GM23338 (cell line): ENCODE data around the gene USP10. TPM values are rescaled to one million over a fixed set of nuclear protein-coding genes. Genes with fewer than 3 reads are reported as not detected.
A peak's percentile ranks its signal among the peaks of the same experiment; 100 is the strongest.

Source experiments
- ATAC-seq: fragments of 200-7000 bp; cut with Tn5 transposase; 3 replicates; pipeline ENCODE4 v1.9.1; 2020
- DNase-seq: peaks from one replicate; pipeline ENCODE4 v3.0.0-alpha.2; 2015; ENCODE audit warnings: low spot score
- H2AFZ ChIP-seq: fragments of 200-600 bp; sonication (generic); 2 replicates; pipeline ENCODE4 v1.8.0; 2016; ENCODE audit warnings: antibody characterized with exemption, mild to moderate bottlenecking, moderate library complexity
- H3F3A ChIP-seq: fragments of 200-600 bp; sonication (generic); replicated peaks from 2 replicates; pipeline ENCODE4 v1.8.0; 2017; ENCODE audit warnings: antibody characterized with exemption, mixed run types, low read depth
- H3K27ac ChIP-seq: fragments of 200-600 bp; sonication (generic); 2 replicates; pipeline ENCODE4 v1.6.1; 2016; ENCODE audit warnings: low read depth
- H3K27me3 ChIP-seq: fragments of 200-600 bp; sonication (generic); 2 replicates; pipeline ENCODE4 v1.8.0; 2016; ENCODE audit warnings: mild to moderate bottlenecking, mixed run types, moderate library complexity; ENCODE audit not compliant: insufficient read depth
- H3K36me3 ChIP-seq: fragments of 200-600 bp; sonication (generic); 2 replicates; pipeline ENCODE4 v1.8.0; 2016; ENCODE audit warnings: mild to moderate bottlenecking; ENCODE audit not compliant: insufficient read depth
- H3K4me1 ChIP-seq: fragments of 200-600 bp; sonication (generic); 2 replicates; pipeline ENCODE4 v1.8.0; 2016; ENCODE audit warnings: mild to moderate bottlenecking, moderate library complexity; ENCODE audit not compliant: insufficient read depth
- H3K4me2 ChIP-seq: fragments of 200-600 bp; sonication (generic); 2 replicates; pipeline ENCODE4 v1.7.1; 2017; ENCODE audit warnings: mixed run types
- H3K4me3 ChIP-seq: fragments of 200-600 bp; sonication (generic); 2 replicates; pipeline ENCODE4 v1.6.1; 2016; ENCODE audit warnings: mixed run types
- H3K79me2 ChIP-seq: fragments of 200-600 bp; sonication (generic); replicated peaks from 2 replicates; pipeline ENCODE4 v1.8.0; 2017; ENCODE audit warnings: mild to moderate bottlenecking; ENCODE audit not compliant: insufficient read depth
- H3K9me2 ChIP-seq: fragments of 200-600 bp; sonication (generic); 2 replicates; pipeline ENCODE4 v1.8.0; 2017; ENCODE audit not compliant: insufficient read depth
- H4K20me1 ChIP-seq: fragments of 200-600 bp; sonication (generic); replicated peaks from 2 replicates; pipeline ENCODE4 v1.8.0; 2017; ENCODE audit warnings: mild to moderate bottlenecking; ENCODE audit not compliant: insufficient read depth
- H3K27ac Mint-ChIP-seq: 2 replicates; pipeline ENCODE4 v1.8.0; 2020; ENCODE audit warnings: inconsistent platforms, mild to moderate bottlenecking, moderate library complexity, mixed read lengths
- H3K27me3 Mint-ChIP-seq: 3 replicates; pipeline ENCODE4 v1.8.0; 2022; ENCODE audit warnings: low read depth, mild to moderate bottlenecking, moderate library complexity, mixed read lengths, inconsistent platforms; ENCODE audit not compliant: insufficient read depth, poor library complexity
- H3K36me3 Mint-ChIP-seq: 3 replicates; pipeline ENCODE4 v1.8.0; 2021; ENCODE audit warnings: low read depth, mild to moderate bottlenecking, inconsistent platforms, moderate library complexity, mixed read lengths
- H3K4me1 Mint-ChIP-seq: 3 replicates; pipeline ENCODE4 v1.8.0; 2020; ENCODE audit warnings: mild to moderate bottlenecking, inconsistent platforms, mixed read lengths
- H3K4me3 Mint-ChIP-seq: 3 replicates; pipeline ENCODE4 v1.8.0; 2021; ENCODE audit warnings: moderate library complexity, mild to moderate bottlenecking, inconsistent platforms, mixed read lengths
- H3K9me3 Mint-ChIP-seq: 3 replicates; pipeline ENCODE4 v1.8.0; 2020; ENCODE audit warnings: moderate library complexity, mild to moderate bottlenecking, inconsistent platforms, mixed read lengths
- ETS1 ChIP-seq: IDR thresholded peaks from 2 replicates; pipeline ENCODE4 v1.6.1; 2016; ENCODE audit warnings: antibody characterized with exemption
- EZH2phosphoT487 ChIP-seq: fragments of 200-600 bp; sonication (generic); IDR thresholded peaks from one replicate; pipeline ENCODE4 v1.8.1; 2018; ENCODE audit warnings: antibody characterized with exemption; ENCODE audit not compliant: unreplicated experiment
- NANOG ChIP-seq: IDR thresholded peaks from 2 replicates; pipeline ENCODE4 v1.6.1; 2016; ENCODE audit warnings: antibody characterized with exemption, borderline replicate concordance
- POLR2AphosphoS5 ChIP-seq: IDR thresholded peaks from 2 replicates; pipeline ENCODE4 v1.6.1; 2016; ENCODE audit warnings: antibody characterized with exemption, low read depth
- REST ChIP-seq: IDR thresholded peaks from one replicate; pipeline ENCODE4 v1.6.1; 2018; ENCODE audit warnings: antibody characterized with exemption; ENCODE audit not compliant: unreplicated experiment
- polyA plus RNA-seq: library from polyadenylated mRNA; unstranded; fragments of >200 nt; fragmentation: Nextera tagmentation; extraction: Ambion mirVana; gene quantifications from 2 replicates; pipeline ENCODE4 v1.2.1, GENCODE V29; 2016
- total RNA-seq: library from RNA; depleted of rRNA; stranded (reverse); fragments of >200 nt; shearing (Covaris generic); gene quantifications from 2 replicates; pipeline ENCODE4 v1.2.3, GENCODE V29; 2014
- TF ChIP-seq, protein P1 (sequence below), 2 experiments: fragments of 200-600 bp in 1 of 2; sonication (generic) in 1 of 2; conservative IDR thresholded peaks; 2 replicates each; pipeline versions ENCODE4 v1.5.1 to v1.6.1; 2016 to 2017; ENCODE audit warnings: antibody characterized with exemption in 2 of 2, low read depth in 2 of 2, mild to moderate bottlenecking in 2 of 2, moderate library complexity in 1 of 2
- TF ChIP-seq, protein P2 (sequence below): fragments of 250-450 bp; sonication (Bioruptor Pico); IDR thresholded peaks from 2 replicates; pipeline ENCODE4 v1.5.0; 2020; ENCODE audit warnings: mild to moderate bottlenecking, moderate library complexity

USP10 gene
- total and polyA plus RNA-seq, 2 experiments from 2014 or later = 158 to 194 TPM

DNA sequence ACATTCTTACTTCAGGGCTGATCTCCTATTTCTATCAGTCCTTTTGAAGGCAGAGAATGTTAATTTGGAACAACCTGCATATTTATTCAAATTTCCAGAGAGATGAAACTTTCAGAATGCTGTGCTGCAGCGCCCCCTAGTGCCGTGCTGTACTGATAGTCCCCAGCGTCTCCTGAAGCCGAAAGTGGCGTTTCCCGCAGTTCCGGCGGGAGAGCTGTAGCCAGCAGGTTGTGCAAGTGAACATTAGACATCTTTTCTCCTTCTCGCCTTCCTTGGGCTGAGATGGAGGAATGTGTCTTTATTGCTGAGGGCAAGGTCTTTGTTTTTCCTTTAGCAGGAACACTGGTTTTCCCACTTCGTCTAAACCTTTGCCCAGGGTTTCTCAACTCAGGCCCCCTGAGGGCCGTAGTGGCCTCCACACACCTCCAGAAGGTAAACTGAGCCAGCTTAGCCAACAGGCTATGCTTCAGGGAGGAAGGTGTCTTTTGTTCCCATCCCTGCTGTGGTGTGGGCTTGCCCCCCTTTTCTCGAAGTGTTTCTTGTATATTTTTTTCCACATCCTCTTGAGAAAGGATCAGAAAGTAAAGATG is 26.4 kb downstream of the USP10 start (continued):
- TF ChIP-seq, protein P1, sequence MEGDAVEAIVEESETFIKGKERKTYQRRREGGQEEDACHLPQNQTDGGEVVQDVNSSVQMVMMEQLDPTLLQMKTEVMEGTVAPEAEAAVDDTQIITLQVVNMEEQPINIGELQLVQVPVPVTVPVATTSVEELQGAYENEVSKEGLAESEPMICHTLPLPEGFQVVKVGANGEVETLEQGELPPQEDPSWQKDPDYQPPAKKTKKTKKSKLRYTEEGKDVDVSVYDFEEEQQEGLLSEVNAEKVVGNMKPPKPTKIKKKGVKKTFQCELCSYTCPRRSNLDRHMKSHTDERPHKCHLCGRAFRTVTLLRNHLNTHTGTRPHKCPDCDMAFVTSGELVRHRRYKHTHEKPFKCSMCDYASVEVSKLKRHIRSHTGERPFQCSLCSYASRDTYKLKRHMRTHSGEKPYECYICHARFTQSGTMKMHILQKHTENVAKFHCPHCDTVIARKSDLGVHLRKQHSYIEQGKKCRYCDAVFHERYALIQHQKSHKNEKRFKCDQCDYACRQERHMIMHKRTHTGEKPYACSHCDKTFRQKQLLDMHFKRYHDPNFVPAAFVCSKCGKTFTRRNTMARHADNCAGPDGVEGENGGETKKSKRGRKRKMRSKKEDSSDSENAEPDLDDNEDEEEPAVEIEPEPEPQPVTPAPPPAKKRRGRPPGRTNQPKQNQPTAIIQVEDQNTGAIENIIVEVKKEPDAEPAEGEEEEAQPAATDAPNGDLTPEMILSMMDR (conservative IDR thresholded peaks at IDR 0.05; ENCODE audit: low read depth in 2 of 2) = peak; percentile 90 to 100
- no peak for TF ChIP-seq NANOG
- TF ChIP-seq ETS1 = no peak

DNA sequence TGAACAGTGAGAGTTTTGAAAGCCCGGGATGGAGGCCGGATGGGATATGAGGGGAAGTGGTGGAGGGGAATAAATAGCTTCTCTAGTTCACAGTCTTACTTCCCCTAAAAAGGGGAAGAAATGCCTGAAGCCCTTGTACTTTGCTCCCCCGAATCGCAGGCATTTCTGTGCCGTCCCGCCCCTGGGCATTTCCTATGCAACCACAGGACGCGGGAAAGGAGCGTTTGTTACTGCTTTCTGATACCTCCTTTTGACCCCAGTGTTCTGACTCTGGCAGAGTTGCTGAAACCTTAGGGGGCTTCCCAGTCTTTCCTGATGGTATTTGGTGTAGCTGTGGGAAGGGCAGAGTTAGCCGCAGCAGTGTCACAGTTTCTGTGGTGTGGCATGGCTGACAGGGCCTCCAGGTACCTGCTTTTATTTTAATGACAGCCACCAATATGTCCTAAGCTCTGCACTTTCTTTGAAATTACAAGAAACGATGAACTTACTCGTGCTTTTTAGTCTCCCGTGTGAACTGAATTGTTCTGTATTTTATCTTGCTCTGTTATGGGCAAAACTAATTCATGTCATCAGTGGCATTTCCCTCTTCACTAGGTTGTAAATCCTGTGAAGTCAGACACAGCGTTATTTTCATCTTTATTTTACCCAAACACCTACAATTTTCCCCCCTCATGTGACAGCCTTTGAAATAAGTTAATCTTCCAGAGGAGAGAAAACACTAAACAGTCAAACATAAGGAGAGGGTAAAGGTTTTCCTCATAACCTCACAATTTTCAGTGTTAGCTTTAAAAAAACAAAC is 27.1 kb downstream of the USP10 start:
- peak overlapping the region; percentile 11; the same call in 1 of the 2 replicates for H3K4me3 ChIP-seq
- H3K4me2 ChIP-seq = peak overlapping the region; percentile 52
- H3K4me1 Mint-ChIP-seq = peaks cover 87% of the 10 kb centered on the region
- no peaks in the 10 kb centered on the region for H3K9me2 ChIP-seq
- no peaks in the 10 kb centered on the region for H3K9me3 Mint-ChIP-seq
- peaks cover 100% of the 10 kb centered on the region for H3K79me2 ChIP-seq
- H3K36me3 Mint-ChIP-seq = peaks cover 6% of the 10 kb centered on the region; the same call in 2 of the 3 replicates
- no peaks in the 10 kb centered on the region for H3K36me3 ChIP-seq
- H3K27ac Mint-ChIP-seq = no peak overlapping the region; the same call in 1 of the 2 replicates
- H4K20me1 ChIP-seq = peaks cover 57% of the 10 kb centered on the region
- no peak overlapping the region; the same call in 2 of the 3 replicates for H3K4me3 Mint-ChIP-seq
- H3K4me1 ChIP-seq = peaks cover 84% of the 10 kb centered on the region
- H3K27me3 Mint-ChIP-seq = peaks cover 8% of the 10 kb centered on the region
- TF ChIP-seq POLR2AphosphoS5 = no peak
- TF ChIP-seq, protein P1 (conservative IDR thresholded peaks at IDR 0.05; ENCODE audit: low read depth in 2 of 2) = no peak
- TF ChIP-seq REST = no peak
- TF ChIP-seq, protein P2, sequence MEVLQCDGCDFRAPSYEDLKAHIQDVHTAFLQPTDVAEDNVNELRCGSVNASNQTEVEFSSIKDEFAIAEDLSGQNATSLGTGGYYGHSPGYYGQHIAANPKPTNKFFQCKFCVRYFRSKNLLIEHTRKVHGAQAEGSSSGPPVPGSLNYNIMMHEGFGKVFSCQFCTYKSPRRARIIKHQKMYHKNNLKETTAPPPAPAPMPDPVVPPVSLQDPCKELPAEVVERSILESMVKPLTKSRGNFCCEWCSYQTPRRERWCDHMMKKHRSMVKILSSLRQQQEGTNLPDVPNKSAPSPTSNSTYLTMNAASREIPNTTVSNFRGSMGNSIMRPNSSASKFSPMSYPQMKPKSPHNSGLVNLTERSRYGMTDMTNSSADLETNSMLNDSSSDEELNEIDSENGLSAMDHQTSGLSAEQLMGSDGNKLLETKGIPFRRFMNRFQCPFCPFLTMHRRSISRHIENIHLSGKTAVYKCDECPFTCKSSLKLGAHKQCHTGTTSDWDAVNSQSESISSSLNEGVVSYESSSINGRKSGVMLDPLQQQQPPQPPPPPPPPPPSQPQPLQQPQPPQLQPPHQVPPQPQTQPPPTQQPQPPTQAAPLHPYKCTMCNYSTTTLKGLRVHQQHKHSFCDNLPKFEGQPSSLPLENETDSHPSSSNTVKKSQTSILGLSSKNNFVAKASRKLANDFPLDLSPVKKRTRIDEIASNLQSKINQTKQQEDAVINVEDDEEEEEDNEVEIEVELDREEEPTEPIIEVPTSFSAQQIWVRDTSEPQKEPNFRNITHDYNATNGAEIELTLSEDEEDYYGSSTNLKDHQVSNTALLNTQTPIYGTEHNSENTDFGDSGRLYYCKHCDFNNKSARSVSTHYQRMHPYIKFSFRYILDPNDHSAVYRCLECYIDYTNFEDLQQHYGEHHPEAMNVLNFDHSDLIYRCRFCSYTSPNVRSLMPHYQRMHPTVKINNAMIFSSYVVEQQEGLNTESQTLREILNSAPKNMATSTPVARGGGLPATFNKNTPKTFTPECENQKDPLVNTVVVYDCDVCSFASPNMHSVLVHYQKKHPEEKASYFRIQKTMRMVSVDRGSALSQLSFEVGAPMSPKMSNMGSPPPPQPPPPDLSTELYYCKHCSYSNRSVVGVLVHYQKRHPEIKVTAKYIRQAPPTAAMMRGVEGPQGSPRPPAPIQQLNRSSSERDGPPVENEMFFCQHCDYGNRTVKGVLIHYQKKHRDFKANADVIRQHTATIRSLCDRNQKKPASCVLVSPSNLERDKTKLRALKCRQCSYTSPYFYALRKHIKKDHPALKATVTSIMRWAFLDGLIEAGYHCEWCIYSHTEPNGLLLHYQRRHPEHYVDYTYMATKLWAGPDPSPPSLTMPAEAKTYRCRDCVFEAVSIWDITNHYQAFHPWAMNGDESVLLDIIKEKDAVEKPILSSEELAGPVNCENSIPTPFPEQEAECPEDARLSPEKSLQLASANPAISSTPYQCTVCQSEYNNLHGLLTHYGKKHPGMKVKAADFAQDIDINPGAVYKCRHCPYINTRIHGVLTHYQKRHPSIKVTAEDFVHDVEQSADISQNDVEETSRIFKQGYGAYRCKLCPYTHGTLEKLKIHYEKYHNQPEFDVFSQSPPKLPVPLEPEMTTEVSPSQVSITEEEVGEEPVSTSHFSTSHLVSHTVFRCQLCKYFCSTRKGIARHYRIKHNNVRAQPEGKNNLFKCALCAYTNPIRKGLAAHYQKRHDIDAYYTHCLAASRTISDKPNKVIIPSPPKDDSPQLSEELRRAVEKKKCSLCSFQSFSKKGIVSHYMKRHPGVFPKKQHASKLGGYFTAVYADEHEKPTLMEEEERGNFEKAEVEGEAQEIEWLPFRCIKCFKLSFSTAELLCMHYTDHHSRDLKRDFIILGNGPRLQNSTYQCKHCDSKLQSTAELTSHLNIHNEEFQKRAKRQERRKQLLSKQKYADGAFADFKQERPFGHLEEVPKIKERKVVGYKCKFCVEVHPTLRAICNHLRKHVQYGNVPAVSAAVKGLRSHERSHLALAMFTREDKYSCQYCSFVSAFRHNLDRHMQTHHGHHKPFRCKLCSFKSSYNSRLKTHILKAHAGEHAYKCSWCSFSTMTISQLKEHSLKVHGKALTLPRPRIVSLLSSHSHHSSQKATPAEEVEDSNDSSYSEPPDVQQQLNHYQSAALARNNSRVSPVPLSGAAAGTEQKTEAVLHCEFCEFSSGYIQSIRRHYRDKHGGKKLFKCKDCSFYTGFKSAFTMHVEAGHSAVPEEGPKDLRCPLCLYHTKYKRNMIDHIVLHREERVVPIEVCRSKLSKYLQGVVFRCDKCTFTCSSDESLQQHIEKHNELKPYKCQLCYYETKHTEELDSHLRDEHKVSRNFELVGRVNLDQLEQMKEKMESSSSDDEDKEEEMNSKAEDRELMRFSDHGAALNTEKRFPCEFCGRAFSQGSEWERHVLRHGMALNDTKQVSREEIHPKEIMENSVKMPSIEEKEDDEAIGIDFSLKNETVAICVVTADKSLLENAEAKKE = no peak
- no peak for TF ChIP-seq EZH2phosphoT487
- H3K27ac ChIP-seq = peak overlapping the region; percentile 66
- DNase-seq (peak; percentile 53), ATAC-seq (peak; percentile 19)
- H3K27me3 ChIP-seq = no peaks in the 10 kb centered on the region
- no peak overlapping the region for H2AFZ ChIP-seq
- H3F3A ChIP-seq = 0 out of 2 replicates have a peak, but pooled peaks cover 3% of the 10 kb centered on the region
